GM21526 (cell line): ENCODE data around the gene SLC66A2.
"Not testable (repeated sequence)": the region's sequence is repeated elsewhere in the genome, so short reads cannot be mapped to it uniquely, and the experiment has no call there.

Experiments used
- ATAC-seq: cut with Tn5 transposase; IDR thresholded peaks from one replicate; pipeline ENCODE4 v1.9.1; 2021; ENCODE audit warnings: moderate library complexity; ENCODE audit not compliant: unreplicated experiment, low FRiP score

Gene SLC66A2

GRCh38 chr18:79971211-79971952 lies 19.9 kb upstream of the SLC66A2 start:
- no peak for ATAC-seq

GRCh38 chr18:79970419-79971133 lies 19.1 kb upstream of the SLC66A2 start:
- ATAC-seq: no peak

- no peak for ATAC-seq
Measured at GRCh38 chr18:79965119-79965902, 13.9 kb upstream of the SLC66A2 start.

GRCh38 chr18:79964330-79965118 lies 13.1 kb upstream of the SLC66A2 start, which contains the start of gene HSBP1L1:
Gene HSBP1L1, plus strand, starts transcription at chr18:79964643. Its CDS starts 93 bp downstream, at chr18:79964736.
- ATAC-seq: peak; percentile 50

GRCh38 chr18:79963658-79964329 lies 12.3 kb upstream of the SLC66A2 start:
- ATAC-seq: no peak

GRCh38 chr18:79962835-79963657 lies 11.6 kb upstream of the SLC66A2 start:
- ATAC-seq: peak; percentile 69

GRCh38 chr18:79962311-79962710 lies 10.9 kb upstream of the SLC66A2 start:
- no peak for ATAC-seq

GRCh38 chr18:79961527-79962291 lies 10.3 kb upstream of the SLC66A2 start:
- ATAC-seq: no peak

- no peak for ATAC-seq
Measured at GRCh38 chr18:79960921-79961526, 9.6 kb upstream of the SLC66A2 start.

GRCh38 chr18:79960161-79960801 lies 8.8 kb upstream of the SLC66A2 start:
- not testable (repeated sequence) for ATAC-seq

GRCh38 chr18:79958981-79959380 lies 7.5 kb upstream of the SLC66A2 start:
- ATAC-seq: no peak

- ATAC-seq: no peak
Measured at GRCh38 chr18:79956276-79956675, 4.8 kb upstream of the SLC66A2 start.

- ATAC-seq: no peak
Measured at GRCh38 chr18:79955302-79956075, 4.0 kb upstream of the SLC66A2 start.

- ATAC-seq: no peak
Measured at GRCh38 chr18:79954791-79955190, 3.3 kb upstream of the SLC66A2 start.

GRCh38 chr18:79953971-79954651 lies 2.7 kb upstream of the SLC66A2 start:
- no peak for ATAC-seq

GRCh38 chr18:79952996-79953559 lies 1.6 kb upstream of the SLC66A2 start:
- ATAC-seq: no peak
